HG03354 (cell line): ENCODE measurements around the gene SUV39H1.
"Not testable (repeated sequence)": the region's sequence is repeated elsewhere in the genome, so short reads cannot be mapped to it uniquely, and the experiment has no call there.

Experiments
- ATAC-seq: cut with Tn5 transposase; IDR thresholded peaks from one replicate; pipeline ENCODE4 v1.9.1; 2021; ENCODE audit warnings: mild to moderate bottlenecking; ENCODE audit not compliant: unreplicated experiment, poor library complexity, severe bottlenecking

The SUV39H1 gene

GRCh38 chrX:48696301-48696908 lies at the start of gene SUV39H1:
SUV39H1 (plus strand) TSS chrX:48696734; CDS start chrX:48696785, 51 bp downstream.
- peak; percentile 90 for ATAC-seq

- ATAC-seq: no peak
These were observed 48.2 kb upstream of the SUV39H1 start for GRCh38 chrX:48648336-48648751.

- no peak for ATAC-seq
These were observed 47.4 kb upstream of the SUV39H1 start for GRCh38 chrX:48649102-48649501.

- not testable (repeated sequence) for ATAC-seq
These were observed 44.4 kb upstream of the SUV39H1 start for GRCh38 chrX:48652055-48652579.

- ATAC-seq: not testable (repeated sequence)
These were observed 41.8 kb upstream of the SUV39H1 start for GRCh38 chrX:48654746-48655145.

GRCh38 chrX:48659686-48660085 lies 36.8 kb upstream of the SUV39H1 start:
- ATAC-seq: not testable (repeated sequence)

GRCh38 chrX:48663241-48663640 lies 33.3 kb upstream of the SUV39H1 start:
- no peak for ATAC-seq

- ATAC-seq: no peak
These were observed 32.4 kb upstream of the SUV39H1 start for GRCh38 chrX:48664156-48664555.

- ATAC-seq: no peak
These were observed 30.5 kb upstream of the SUV39H1 start for GRCh38 chrX:48665991-48666390.

GRCh38 chrX:48666649-48667048 lies 29.9 kb upstream of the SUV39H1 start:
- no peak for ATAC-seq

GRCh38 chrX:48667509-48667908 lies 29.0 kb upstream of the SUV39H1 start:
- no peak for ATAC-seq

GRCh38 chrX:48668187-48668586 lies 28.3 kb upstream of the SUV39H1 start:
- not testable (repeated sequence) for ATAC-seq

GRCh38 chrX:48676106-48676892 lies 20.2 kb upstream of the SUV39H1 start:
- peak; percentile 89 for ATAC-seq

GRCh38 chrX:48676893-48677270 lies 19.7 kb upstream of the SUV39H1 start:
- peak; percentile 14 for ATAC-seq

GRCh38 chrX:48677516-48677915 lies 19.0 kb upstream of the SUV39H1 start:
- ATAC-seq: no peak

- not testable (repeated sequence) for ATAC-seq
These were observed 16.1 kb upstream of the SUV39H1 start for GRCh38 chrX:48680467-48680866.

GRCh38 chrX:48680925-48681324 lies 15.6 kb upstream of the SUV39H1 start:
- ATAC-seq: not testable (repeated sequence)

GRCh38 chrX:48681539-48682183 lies 14.9 kb upstream of the SUV39H1 start:
- ATAC-seq: no peak

GRCh38 chrX:48682795-48683194 lies 13.7 kb upstream of the SUV39H1 start:
- not testable (repeated sequence) for ATAC-seq

GRCh38 chrX:48683411-48683982 lies 13.0 kb upstream of the SUV39H1 start, which contains the start of gene WAS:
WAS (plus strand) TSS chrX:48683799; CDS start chrX:48683854, 55 bp downstream.
- peak; percentile 89 for ATAC-seq
